Measurements from ENCODE around the gene GTF2A1. TPM values are rescaled to one million over a fixed set of nuclear protein-coding genes. Genes with fewer than 3 reads are reported as not detected.
A peak's percentile ranks its signal among the peaks of the same experiment; 100 is the strongest.

Gene GTF2A1
- total RNA-seq, 1 experiment from 2014 or later: 49.0 TPM

GRCh38 chr14:81256289-81256960 lies 35.7 kb upstream of the GTF2A1 start:
- Mint-ChIP-seq H3K4me3 (no peak overlapping the region), H3K4me1 (peaks cover 17% of the 10 kb centered on the region), H3K27me3 (ENCODE audit: low read depth) (no peaks in the 10 kb centered on the region), H3K27ac (peak overlapping the region; percentile 71), H3K9me3 (no peaks in the 10 kb centered on the region; the same call in 1 of the 2 replicates), H3K36me3 (peaks cover 12% of the 10 kb centered on the region; the same call in 1 of the 2 replicates)
- CTCF ChIA-PET: no interaction called here
- POLR2A ChIA-PET: no interaction called here
- TF ChIP-seq MAX (CRISPR knock-in tag; IDR thresholded peaks at IDR 0.05): no peak
- no peak for TF ChIP-seq FOXK1 (CRISPR knock-in tag; IDR thresholded peaks at IDR 0.05)
- TF ChIP-seq ZNF138 (CRISPR knock-in tag; conservative IDR thresholded peaks at IDR 0.05): no peak
- no peak for TF ChIP-seq ZNF281 (CRISPR knock-in tag; IDR thresholded peaks at IDR 0.05)
- no peak for TF ChIP-seq CTCF (IDR thresholded peaks at IDR 0.05)
- no peak for TF ChIP-seq SMAD3 (CRISPR knock-in tag; IDR thresholded peaks at IDR 0.05; ENCODE audit: borderline replicate concordance)
- TF ChIP-seq GABPB1 (CRISPR knock-in tag; IDR thresholded peaks at IDR 0.05): no peak
- TF ChIP-seq AR (CRISPR knock-in tag; IDR thresholded peaks at IDR 0.05): no peak
- TF ChIP-seq E2F4 (CRISPR knock-in tag; IDR thresholded peaks at IDR 0.05; ENCODE audit: borderline replicate concordance, low read depth): no peak
- no peak for TF ChIP-seq HMGA2 (CRISPR knock-in tag; IDR thresholded peaks at IDR 0.05)
- TF ChIP-seq MXD4 (CRISPR knock-in tag; IDR thresholded peaks at IDR 0.05; ENCODE audit: borderline replicate concordance): no peak
- TF ChIP-seq FOXP4 (CRISPR knock-in tag; IDR thresholded peaks at IDR 0.05): no peak
- TF ChIP-seq ATF2 (CRISPR knock-in tag; IDR thresholded peaks at IDR 0.05; ENCODE audit: borderline replicate concordance, low read depth): no peak
- TF ChIP-seq NFE2L1 (CRISPR knock-in tag; IDR thresholded peaks at IDR 0.05): no peak
- TF ChIP-seq ZNF671 (CRISPR knock-in tag; IDR thresholded peaks at IDR 0.05): no peak
- no peak for TF ChIP-seq NR2C2 (CRISPR knock-in tag; IDR thresholded peaks at IDR 0.05)
- TF ChIP-seq TEAD4 (CRISPR knock-in tag; IDR thresholded peaks at IDR 0.05): no peak
- no peak for TF ChIP-seq ZNF317 (CRISPR knock-in tag; IDR thresholded peaks at IDR 0.05; ENCODE audit: borderline replicate concordance, low read depth)
- no peak for TF ChIP-seq FOXJ3 (CRISPR knock-in tag; IDR thresholded peaks at IDR 0.05; ENCODE audit: borderline replicate concordance)
- DNase-seq (ENCODE audit: low spot score): no peak
- peak; percentile 34 for ATAC-seq
